Astrocyte (in vitro differentiated cells and primary cell): ENCODE results near the gene ARSI. TPM values are rescaled to one million over a fixed set of nuclear protein-coding genes. Genes with fewer than 3 reads are reported as not detected.

Experiments used
- DNase-seq: peaks from one replicate; pipeline ENCODE4 v3.0.0-alpha.2; 2010; ENCODE audit warnings: low read depth
- FAIRE-seq: peaks from 2 replicates; lab custom pipeline; 2011; peaks lifted over from hg19 to GRCh38; lab: Jason Lieb, UNC
- H2AFZ ChIP-seq: 2 replicates; pipeline ENCODE4 v1.6.0; 2012; ENCODE audit warnings: low read depth, low read length, inconsistent platforms
- H3K27ac ChIP-seq: 2 replicates; pipeline ENCODE4 v1.5.1; 2011; ENCODE audit warnings: low read depth, low read length, inconsistent platforms
- H3K27me3 ChIP-seq: 2 replicates; pipeline ENCODE4 v1.6.0; 2011; ENCODE audit warnings: low read length, inconsistent platforms; ENCODE audit not compliant: insufficient read depth
- H3K36me3 ChIP-seq: 2 replicates; pipeline ENCODE4 v1.5.1; 2011; ENCODE audit warnings: low read length, inconsistent platforms; ENCODE audit not compliant: insufficient read depth
- H3K4me1 ChIP-seq: 2 replicates; pipeline ENCODE4 v1.5.1; 2011; ENCODE audit warnings: low read length, inconsistent platforms; ENCODE audit not compliant: insufficient read depth
- H3K4me2 ChIP-seq: 2 replicates; pipeline ENCODE4 v1.6.0; 2012; ENCODE audit warnings: low read length, inconsistent platforms
- H3K4me3 ChIP-seq: 2 replicates; pipeline ENCODE4 v1.5.1; 2011; ENCODE audit warnings: low read depth, mild to moderate bottlenecking, low read length, inconsistent platforms; ENCODE audit not compliant: insufficient read depth
- H3K79me2 ChIP-seq: 2 replicates; pipeline ENCODE4 v1.6.0; 2012; ENCODE audit warnings: mild to moderate bottlenecking, low read length, inconsistent platforms; ENCODE audit not compliant: insufficient read depth
- H3K9ac ChIP-seq: 2 replicates; pipeline ENCODE4 v1.6.0; 2012; ENCODE audit warnings: mild to moderate bottlenecking, low read length, inconsistent platforms
- H3K9me3 ChIP-seq: 2 replicates; pipeline ENCODE4 v1.5.1; 2012; ENCODE audit warnings: low read depth, mild to moderate bottlenecking, low read length, inconsistent platforms; ENCODE audit not compliant: insufficient read depth
- H4K20me1 ChIP-seq: 2 replicates; pipeline ENCODE4 v1.6.0; 2012; ENCODE audit warnings: low read length, inconsistent platforms; ENCODE audit not compliant: insufficient read depth
- H3K27ac Mint-ChIP-seq: one replicate; pipeline ENCODE4 v1.8.0; 2021; ENCODE audit warnings: mild to moderate bottlenecking, mixed read lengths; ENCODE audit not compliant: unreplicated experiment
- H3K27me3 Mint-ChIP-seq: one replicate; pipeline ENCODE4 v1.8.0; 2021; ENCODE audit warnings: low read depth, mixed read lengths; ENCODE audit not compliant: unreplicated experiment
- H3K36me3 Mint-ChIP-seq: one replicate; pipeline ENCODE4 v1.8.0; 2021; ENCODE audit warnings: low read depth, mixed read lengths; ENCODE audit not compliant: unreplicated experiment
- H3K4me1 Mint-ChIP-seq: one replicate; pipeline ENCODE4 v1.8.0; 2021; ENCODE audit warnings: low read depth, mixed read lengths; ENCODE audit not compliant: unreplicated experiment
- H3K4me3 Mint-ChIP-seq: one replicate; pipeline ENCODE4 v1.8.0; 2021; ENCODE audit warnings: mild to moderate bottlenecking, moderate library complexity, mixed read lengths; ENCODE audit not compliant: unreplicated experiment
- H3K9me3 Mint-ChIP-seq: one replicate; pipeline ENCODE4 v1.8.0; 2021; ENCODE audit warnings: mild to moderate bottlenecking, mixed read lengths; ENCODE audit not compliant: unreplicated experiment
- EZH2 ChIP-seq: IDR thresholded peaks from 2 replicates; pipeline ENCODE4 v1.6.1; 2012; ENCODE audit warnings: mild to moderate bottlenecking, low read length, inconsistent platforms; ENCODE audit not compliant: insufficient read depth
- total RNA-seq: library from RNA; stranded (reverse); gene quantifications from 2 replicates; pipeline ENCODE4 v1.2.1, GENCODE V29; 2021
- TF ChIP-seq, protein P1 (sequence below): IDR thresholded peaks from 2 replicates; pipeline ENCODE4 v1.5.1; 2011; ENCODE audit warnings: low read depth, mild to moderate bottlenecking, inconsistent platforms, low read length, moderate library complexity; ENCODE audit not compliant: insufficient read depth

ARSI gene
- total RNA-seq, 1 donor from 2014 or later: 23.0 TPM

- no peaks in the 10 kb centered on the region for H3K36me3 Mint-ChIP-seq
- peaks cover 4% of the 10 kb centered on the region for H3K27me3 Mint-ChIP-seq
- Histone ChIP-seq H3K9ac (no peak within 1 kb of the TSS), H4K20me1 (no peaks in the 10 kb centered on the region), H2AFZ (no peak within 1 kb of the TSS), H3K27me3 (peaks cover 3% of the 10 kb centered on the region), H3K4me2 (no peak within 1 kb of the TSS), H3K9me3 (no peaks in the 10 kb centered on the region), H3K79me2 (no peaks in the 10 kb centered on the region), H3K27ac (no peak within 1 kb of the TSS), H3K4me1 (peaks cover 14% of the 10 kb centered on the region), H3K4me3 (no peak within 1 kb of the TSS), H3K36me3 (no peaks in the 10 kb centered on the region)
- H3K9me3 Mint-ChIP-seq: peaks cover 2% of the 10 kb centered on the region
- H3K4me1 Mint-ChIP-seq: peaks cover 23% of the 10 kb centered on the region
- DNase-seq (no peak), FAIRE-seq (no peak)
- no peak within 1 kb of the TSS for H3K4me3 Mint-ChIP-seq
- TF ChIP-seq EZH2: no peak
- TF ChIP-seq, protein P1, sequence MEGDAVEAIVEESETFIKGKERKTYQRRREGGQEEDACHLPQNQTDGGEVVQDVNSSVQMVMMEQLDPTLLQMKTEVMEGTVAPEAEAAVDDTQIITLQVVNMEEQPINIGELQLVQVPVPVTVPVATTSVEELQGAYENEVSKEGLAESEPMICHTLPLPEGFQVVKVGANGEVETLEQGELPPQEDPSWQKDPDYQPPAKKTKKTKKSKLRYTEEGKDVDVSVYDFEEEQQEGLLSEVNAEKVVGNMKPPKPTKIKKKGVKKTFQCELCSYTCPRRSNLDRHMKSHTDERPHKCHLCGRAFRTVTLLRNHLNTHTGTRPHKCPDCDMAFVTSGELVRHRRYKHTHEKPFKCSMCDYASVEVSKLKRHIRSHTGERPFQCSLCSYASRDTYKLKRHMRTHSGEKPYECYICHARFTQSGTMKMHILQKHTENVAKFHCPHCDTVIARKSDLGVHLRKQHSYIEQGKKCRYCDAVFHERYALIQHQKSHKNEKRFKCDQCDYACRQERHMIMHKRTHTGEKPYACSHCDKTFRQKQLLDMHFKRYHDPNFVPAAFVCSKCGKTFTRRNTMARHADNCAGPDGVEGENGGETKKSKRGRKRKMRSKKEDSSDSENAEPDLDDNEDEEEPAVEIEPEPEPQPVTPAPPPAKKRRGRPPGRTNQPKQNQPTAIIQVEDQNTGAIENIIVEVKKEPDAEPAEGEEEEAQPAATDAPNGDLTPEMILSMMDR: no peak
- peak within 1 kb of the TSS; percentile 20 for H3K27ac Mint-ChIP-seq
These were observed 12.9 kb downstream of the ARSI start, which contains the start of gene CAMK2A for GRCh38 chr5:150289551-150290390. Gene CAMK2A (minus strand): TSS chr5:150289773. CDS start chr5:150289625, 148 bp downstream.

DNA sequence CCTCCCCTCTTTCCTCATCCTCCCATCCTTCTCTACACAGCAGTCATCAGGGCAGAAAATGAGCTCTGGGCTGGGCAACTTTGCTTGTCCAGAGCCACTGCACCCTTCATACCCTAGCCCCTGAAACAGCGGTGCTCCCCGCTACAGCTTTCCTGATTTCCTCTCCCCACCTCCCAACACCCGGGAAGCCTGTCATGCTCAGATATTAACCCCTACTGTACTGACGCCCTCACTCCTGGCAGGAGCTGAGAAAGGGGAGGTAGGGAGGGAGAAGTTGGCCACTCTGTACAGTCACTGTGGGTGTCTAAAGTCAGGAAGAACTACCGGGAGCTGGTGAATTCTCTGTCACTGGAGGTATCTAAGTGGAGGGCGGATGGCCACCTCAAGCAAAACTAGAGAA is 13.9 kb downstream of the ARSI start:
- Histone ChIP-seq H3K9ac (no peak overlapping the region), H3K27me3 (peaks cover 3% of the 10 kb centered on the region), H3K27ac (no peak overlapping the region), H4K20me1 (no peaks in the 10 kb centered on the region), H3K4me2 (no peak overlapping the region), H2AFZ (no peak overlapping the region), H3K9me3 (no peaks in the 10 kb centered on the region), H3K4me3 (no peak overlapping the region), H3K4me1 (peaks cover 14% of the 10 kb centered on the region), H3K79me2 (no peaks in the 10 kb centered on the region), H3K36me3 (no peaks in the 10 kb centered on the region)
- H3K27ac Mint-ChIP-seq: peak overlapping the region; percentile 20
- FAIRE-seq (no peak), DNase-seq (no peak)
- H3K4me1 Mint-ChIP-seq: peaks cover 24% of the 10 kb centered on the region
- H3K4me3 Mint-ChIP-seq: no peak overlapping the region
- H3K36me3 Mint-ChIP-seq: no peaks in the 10 kb centered on the region
- TF ChIP-seq, protein P1: no peak
- no peak for TF ChIP-seq EZH2
- peaks cover 2% of the 10 kb centered on the region for H3K9me3 Mint-ChIP-seq
- peaks cover 6% of the 10 kb centered on the region for H3K27me3 Mint-ChIP-seq

DNA sequence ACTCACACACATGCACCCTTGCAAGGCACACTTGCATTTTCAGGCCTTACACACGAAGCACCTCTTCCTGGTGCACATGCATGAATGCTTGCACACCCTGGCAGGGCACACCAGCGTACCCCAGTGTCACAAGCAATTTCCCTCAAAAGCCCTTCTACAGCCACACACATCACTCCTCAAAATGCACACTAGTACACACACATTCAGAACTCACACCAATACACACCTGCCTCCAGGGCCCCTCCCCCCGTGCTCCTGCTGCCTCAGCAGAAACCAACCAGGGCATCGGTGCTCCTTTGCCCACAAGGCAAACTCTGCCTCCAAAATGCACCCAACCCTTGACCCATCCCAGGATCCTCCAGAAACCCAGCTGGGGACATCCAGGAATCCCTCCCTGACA is 14.3 kb downstream of the ARSI start:
- H3K4me2 ChIP-seq: no peak overlapping the region
- H3K4me3 ChIP-seq: no peak overlapping the region
- Mint-ChIP-seq H3K36me3 (peaks cover under 1% of the 10 kb centered on the region), H3K27me3 (peaks cover 8% of the 10 kb centered on the region), H3K4me3 (peak overlapping the region; percentile 51), H3K9me3 (peaks cover 2% of the 10 kb centered on the region), H3K27ac (peak overlapping the region; percentile 12), H3K4me1 (peaks cover 24% of the 10 kb centered on the region)
- H3K36me3 ChIP-seq: no peaks in the 10 kb centered on the region
- FAIRE-seq (no peak), DNase-seq (no peak)
- no peaks in the 10 kb centered on the region for H3K9me3 ChIP-seq
- H2AFZ ChIP-seq: no peak overlapping the region
- H3K27me3 ChIP-seq: peaks cover 3% of the 10 kb centered on the region
- H3K4me1 ChIP-seq: peaks cover 14% of the 10 kb centered on the region
- H3K27ac ChIP-seq: no peak overlapping the region
- H3K79me2 ChIP-seq: no peaks in the 10 kb centered on the region
- TF ChIP-seq, protein P1: no peak
- no peak for TF ChIP-seq EZH2
- H3K9ac ChIP-seq: no peak overlapping the region
- no peaks in the 10 kb centered on the region for H4K20me1 ChIP-seq
